Kidney epithelial cell (primary cell): ENCODE measurements around the gene SPOCD1. TPM values are rescaled to one million over a fixed set of nuclear protein-coding genes. Genes with fewer than 3 reads are reported as not detected.

Experiments used
- DNase-seq: peaks from one replicate; pipeline ENCODE4 v3.0.0-alpha.2; 2010; ENCODE audit warnings: low read depth
- H3K27me3 ChIP-seq: 2 replicates; pipeline ENCODE4 v1.6.0; 2011; ENCODE audit warnings: low read length; ENCODE audit not compliant: control insufficient read depth, insufficient read depth
- H3K36me3 ChIP-seq: 2 replicates; pipeline ENCODE4 v1.5.1; 2011; ENCODE audit warnings: low read length; ENCODE audit not compliant: control insufficient read depth, insufficient read depth
- H3K4me3 ChIP-seq: 2 replicates; pipeline ENCODE4 v1.5.1; 2011; ENCODE audit warnings: low read depth, mild to moderate bottlenecking, control low read depth, low read length
- CTCF ChIP-seq: IDR thresholded peaks from 2 replicates; pipeline ENCODE4 v1.5.1; 2011; ENCODE audit warnings: mild to moderate bottlenecking, moderate library complexity, low read length, control low read depth, inconsistent platforms; ENCODE audit not compliant: insufficient read depth, poor library complexity, severe bottlenecking
- total RNA-seq: library from RNA; depleted of rRNA; stranded (reverse); fragments of >200 nt; gene quantifications from 2 replicates; pipeline ENCODE4 v1.2.3, GENCODE V29; 2015

The SPOCD1 gene
- total RNA-seq, 1 donor from 2014 or later = 31.8 TPM

GRCh38 chr1:31776032-31776431, 39.8 kb downstream of the SPOCD1 start:
- DNase-seq = no peak
- peaks cover 44% of the 10 kb centered on the region for H3K27me3 ChIP-seq
- TF ChIP-seq CTCF = no peak
- no peak overlapping the region for H3K4me3 ChIP-seq
- H3K36me3 ChIP-seq = no peaks in the 10 kb centered on the region

- no peak for TF ChIP-seq CTCF
- no peak overlapping the region for H3K4me3 ChIP-seq
- peaks cover 44% of the 10 kb centered on the region for H3K27me3 ChIP-seq
Measured at GRCh38 chr1:31775210-31775999, 40.4 kb downstream of the SPOCD1 start.

DNA sequence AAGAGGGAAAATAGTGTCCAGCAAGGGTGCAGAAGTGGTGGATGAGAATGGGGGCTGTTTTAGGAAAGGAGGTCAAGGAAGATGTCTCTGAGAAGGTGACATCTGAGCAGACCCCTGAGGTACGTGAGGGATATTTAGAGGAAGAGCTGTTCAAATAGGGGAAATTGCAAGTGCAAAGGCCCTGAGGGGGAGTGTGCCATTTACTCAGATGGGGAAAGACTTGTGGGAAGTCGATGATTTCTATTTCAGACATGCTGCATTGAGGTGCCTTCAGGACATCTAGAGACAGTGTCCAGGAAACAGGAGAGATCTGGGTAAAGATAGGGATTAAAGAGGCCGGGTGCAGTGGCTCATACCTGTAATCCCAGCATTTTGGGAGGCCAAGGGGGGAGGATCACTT, 41.3 kb downstream of the SPOCD1 start:
- H3K36me3 ChIP-seq = no peaks in the 10 kb centered on the region
- no peak for DNase-seq
- H3K4me3 ChIP-seq = no peak overlapping the region
- no peak for TF ChIP-seq CTCF
- peaks cover 44% of the 10 kb centered on the region for H3K27me3 ChIP-seq

More at GRCh38 chr1:31775210-31775999, 40.4 kb downstream of the SPOCD1 start:
- H3K36me3 ChIP-seq = no peaks in the 10 kb centered on the region
- DNase-seq = no peak

- no peak for DNase-seq
- TF ChIP-seq CTCF = no peak
- H3K4me3 ChIP-seq = no peak overlapping the region
- no peaks in the 10 kb centered on the region for H3K36me3 ChIP-seq
- peaks cover 44% of the 10 kb centered on the region for H3K27me3 ChIP-seq
Measured at GRCh38 chr1:31773861-31774260, 42.0 kb downstream of the SPOCD1 start.

DNA sequence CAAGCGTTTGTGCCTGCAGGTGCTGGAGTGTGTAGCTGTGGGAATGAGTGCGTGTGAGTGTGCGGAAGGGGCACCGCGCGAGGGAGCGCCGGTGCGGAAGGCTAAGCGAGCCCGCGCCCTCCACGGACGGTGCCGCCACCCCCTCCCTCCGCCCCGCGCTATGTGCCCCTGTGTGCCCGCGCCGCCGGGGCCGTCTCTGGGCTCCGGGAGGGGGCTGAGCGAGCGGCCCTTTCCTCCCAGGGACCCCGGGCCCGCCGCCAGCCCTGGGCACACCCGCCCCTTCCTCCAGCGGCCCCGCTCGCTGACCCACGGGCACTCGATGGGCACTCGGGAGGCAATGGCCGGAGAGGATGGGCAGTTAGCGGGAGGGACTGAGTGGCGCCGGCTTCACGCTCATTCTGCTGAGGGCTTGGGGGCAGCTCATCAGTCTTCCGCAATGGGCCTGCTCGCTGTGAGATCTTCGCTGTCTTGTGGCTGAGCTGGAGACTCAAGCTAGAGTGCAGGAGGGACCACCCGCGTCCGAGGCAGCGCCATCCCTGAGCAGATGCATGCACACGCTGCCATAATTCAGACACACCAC, 43.1 kb downstream of the SPOCD1 start:
- TF ChIP-seq CTCF = no peak
- Histone ChIP-seq H3K27me3 (peaks cover 44% of the 10 kb centered on the region), H3K4me3 (no peak overlapping the region), H3K36me3 (no peaks in the 10 kb centered on the region)
- no peak for DNase-seq
